Endothelial cell of umbilical vein (primary cell): ENCODE measurements around the gene S100A10. TPM values are rescaled to one million over a fixed set of nuclear protein-coding genes. Genes with fewer than 3 reads are reported as not detected.
A peak's percentile ranks its signal among the peaks of the same experiment; 100 is the strongest.

Source experiments
- BruUV-seq: library from RNA; stranded (reverse); fragments of 400-500 nt; replicated peaks from 2 replicates; lab custom pipeline; 2021; lab: Mats Ljungman, UMichigan
- CTCF ChIA-PET: fragments of 300-600, 350-600 bp; sonication (Branson Sonifier 250); formaldehyde crosslinking; loops from one replicate; lab custom pipeline; 2021; ENCODE audit warnings: antibody characterized with exemption, inconsistent platforms; lab: Charles Lee
- POLR2A ChIA-PET: fragments of 300-600, 350-600 bp; sonication (Branson Sonifier 250); formaldehyde crosslinking; loops from one replicate; lab custom pipeline; 2021; ENCODE audit warnings: antibody characterized with exemption, inconsistent platforms; lab: Charles Lee
- DNase-seq: peaks from one replicate; pipeline ENCODE4 v3.0.0-alpha.2; 2011; ENCODE audit warnings: low read depth, low spot score
- FAIRE-seq: peaks from 2 replicates; lab custom pipeline; 2011; peaks lifted over from hg19 to GRCh38; lab: Jason Lieb, UNC
- H2AFZ ChIP-seq: 2 replicates; pipeline ENCODE4 v1.6.0; 2012; ENCODE audit warnings: low read depth, low read length, control low read depth, inconsistent platforms
- H3K27ac ChIP-seq: 2 replicates; pipeline ENCODE4 v1.5.1; 2011; ENCODE audit warnings: low read depth, mild to moderate bottlenecking, control low read depth, low read length, moderate library complexity; ENCODE audit not compliant: insufficient read depth
- H3K27me3 ChIP-seq, 2 experiments: 2 replicates each; pipeline versions ENCODE4 v1.6.0 to v1.6.1; 2011; ENCODE audit warnings: low read length in 2 of 2, mixed read lengths in 1 of 2; ENCODE audit not compliant: control insufficient read depth in 2 of 2, insufficient read depth in 2 of 2
- H3K36me3 ChIP-seq, 2 experiments: 2 replicates in 1 of 2; 3 replicates in 1 of 2; pipeline ENCODE4 v1.5.1; 2011; ENCODE audit warnings: low read length in 2 of 2, mild to moderate bottlenecking in 1 of 2, moderate library complexity in 1 of 2; ENCODE audit not compliant: control insufficient read depth in 2 of 2, insufficient read depth in 2 of 2; ENCODE audit errors: extremely low read depth in 1 of 2
- H3K4me1 ChIP-seq: 3 replicates; pipeline ENCODE4 v1.5.1; 2011; ENCODE audit warnings: mild to moderate bottlenecking, low read length; ENCODE audit not compliant: control insufficient read depth, insufficient read depth; ENCODE audit errors: extremely low read depth
- H3K4me2 ChIP-seq: 2 replicates; pipeline ENCODE4 v1.6.1; 2011; ENCODE audit warnings: low read length, control low read depth, mixed read lengths; ENCODE audit not compliant: insufficient read depth
- H3K4me3 ChIP-seq, 3 experiments: fragments of 200-600 bp in 1 of 3; sonication (generic), shearing (Covaris generic) in 1 of 3; replicated peaks in 1 of 3; 2 replicates each; pipeline ENCODE4 v1.5.1; 2011 to 2016; ENCODE audit warnings: control low read depth in 3 of 3, low read length in 3 of 3, mild to moderate bottlenecking in 2 of 3, inconsistent platforms in 1 of 3, low read depth in 1 of 3, moderate library complexity in 1 of 3; ENCODE audit not compliant: insufficient read depth in 1 of 3
- H3K79me2 ChIP-seq: 2 replicates; pipeline ENCODE4 v1.6.0; 2012; ENCODE audit warnings: low read length, inconsistent platforms; ENCODE audit not compliant: control insufficient read depth, insufficient read depth
- H3K9ac ChIP-seq: replicated peaks from 2 replicates; pipeline ENCODE3; 2011; ENCODE audit warnings: low read length, control low read depth; ENCODE audit not compliant: insufficient read depth; ENCODE audit errors: extremely low read depth
- H3K9me1 ChIP-seq: replicated peaks from 3 replicates; pipeline ENCODE4 v1.6.0; 2011; ENCODE audit warnings: mild to moderate bottlenecking, low read length; ENCODE audit not compliant: control insufficient read depth, insufficient read depth; ENCODE audit errors: extremely low read depth
- H3K9me3 ChIP-seq: replicated peaks from 2 replicates; pipeline ENCODE4 v1.5.1; 2012; ENCODE audit warnings: low read length, inconsistent platforms; ENCODE audit not compliant: control insufficient read depth, insufficient read depth
- H4K20me1 ChIP-seq: replicated peaks from 2 replicates; pipeline ENCODE3; 2011; ENCODE audit warnings: mild to moderate bottlenecking, low read length; ENCODE audit not compliant: control insufficient read depth, insufficient read depth; ENCODE audit errors: extremely low read depth
- FOS ChIP-seq: IDR thresholded peaks from 2 replicates; pipeline ENCODE4 v1.6.1; 2011; ENCODE audit warnings: mild to moderate bottlenecking, low read length, moderate library complexity, borderline replicate concordance; ENCODE audit not compliant: insufficient read depth
- GATA2 ChIP-seq: IDR thresholded peaks from 2 replicates; pipeline ENCODE4 v1.7.0; 2011; ENCODE audit warnings: low read depth, mild to moderate bottlenecking, moderate library complexity, mixed read lengths, low read length; ENCODE audit not compliant: insufficient read length, insufficient read depth
- JUN ChIP-seq: IDR thresholded peaks from 2 replicates; pipeline ENCODE4 v1.6.1; 2011; ENCODE audit warnings: borderline replicate concordance, low read depth; ENCODE audit not compliant: insufficient read length, insufficient read depth
- MYC ChIP-seq: IDR thresholded peaks from one replicate; pipeline ENCODE4 v1.6.1; 2011; ENCODE audit warnings: mild to moderate bottlenecking, low read depth, low read length
- dilution Hi-C: fragments of 300-500 bp; cut with MboI; formaldehyde crosslinking; loops from one replicate; pipeline ENCODE4 v1.15.0; 2019; ENCODE audit warnings: low sequenced_read_pairs; ENCODE audit not compliant: extremely low pct_ligation_motif_present
- intact Hi-C: fragments of 100-400 bp; cut with micrococcal nuclease; formaldehyde crosslinking; loops from one replicate; pipeline ENCODE4 v1.10.0; 2022
- polyA plus RNA-seq, 4 experiments: library from polyadenylated mRNA; depleted of rRNA in 3 of 4; stranded (reverse) in 3 of 4; unstranded in 1 of 4; fragments of >200 nt; gene quantifications; 2 replicates each; pipeline versions ENCODE4 v1.2.1 to v1.2.3, GENCODE V29; 2011 to 2012; ENCODE audit warnings: missing spikeins in 1 of 4
- total RNA-seq: library from RNA; stranded (reverse); gene quantifications from 2 replicates; pipeline ENCODE4 v1.2.3, GENCODE V29; 2021
- TF ChIP-seq, protein P1 (sequence below): IDR thresholded peaks from 2 replicates; pipeline ENCODE4 v1.6.1; 2011; ENCODE audit not compliant: insufficient read depth, insufficient read length

S100A10 gene
- total and polyA plus RNA-seq, 2 donors (not counting 3 experiments of a cell fraction or from before 2014, with no cell fraction given) = 76.8 to 779 TPM

DNA sequence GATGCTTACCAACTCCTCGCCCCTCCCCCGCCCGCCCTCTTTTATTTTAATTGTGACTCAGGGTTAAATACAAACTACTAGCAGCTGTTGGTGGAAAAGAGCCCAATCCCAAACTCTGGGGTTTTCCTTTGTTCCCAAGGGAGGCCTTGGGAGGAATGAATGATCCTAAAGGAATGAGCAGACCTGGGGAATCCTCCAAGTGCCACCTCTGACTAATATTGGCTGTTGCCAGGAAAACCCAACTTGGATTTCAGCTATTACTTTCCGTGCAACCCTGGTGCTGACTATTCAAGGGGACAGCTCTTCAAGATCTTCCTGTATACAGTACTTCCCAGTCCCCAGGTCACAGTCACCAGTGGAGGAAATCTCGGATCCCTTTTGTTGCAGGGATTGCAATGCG, 1.3 kb upstream of the S100A10 start:
- TF ChIP-seq MYC = no peak
- peak; percentile 45 for TF ChIP-seq FOS
- H3K4me1 ChIP-seq = peaks cover 33% of the 10 kb centered on the region
- dilution Hi-C loops = no loop called here
- DNase-seq (peak; percentile 61), FAIRE-seq (peak; percentile 72)
- no TSS peak for BruUV-seq
- H4K20me1 ChIP-seq = no peaks in the 10 kb centered on the region
- ChIA-PET POLR2A (interaction anchor here (0.9 kb wide), 1 partner anchor 22 kb away, joined by 3 read pairs; no protein-coding TSS in a partner anchor), CTCF (interaction anchor here (0.7 to 19.6 kb wide), 8 partner anchors 18 to 104 kb away, joined by 3 to 572 read pairs (median 4); no protein-coding TSS in a partner anchor)
- no peaks in the 10 kb centered on the region for H3K36me3 ChIP-seq
- peaks cover 34% of the 10 kb centered on the region for H3K79me2 ChIP-seq
- no peak overlapping the region for H3K9ac ChIP-seq
- H2AFZ ChIP-seq = no peak overlapping the region
- intact Hi-C loops = no loop called here
- H3K4me3 ChIP-seq = no peak overlapping the region
- H3K27me3 ChIP-seq = peaks cover 0 to 2% of the 10 kb centered on the region in 2 experiments
- H3K27ac ChIP-seq = no peak overlapping the region
- H3K9me1 ChIP-seq = no peaks in the 10 kb centered on the region
- no peak overlapping the region for H3K4me2 ChIP-seq
- H3K9me3 ChIP-seq = no peaks in the 10 kb centered on the region

DNA sequence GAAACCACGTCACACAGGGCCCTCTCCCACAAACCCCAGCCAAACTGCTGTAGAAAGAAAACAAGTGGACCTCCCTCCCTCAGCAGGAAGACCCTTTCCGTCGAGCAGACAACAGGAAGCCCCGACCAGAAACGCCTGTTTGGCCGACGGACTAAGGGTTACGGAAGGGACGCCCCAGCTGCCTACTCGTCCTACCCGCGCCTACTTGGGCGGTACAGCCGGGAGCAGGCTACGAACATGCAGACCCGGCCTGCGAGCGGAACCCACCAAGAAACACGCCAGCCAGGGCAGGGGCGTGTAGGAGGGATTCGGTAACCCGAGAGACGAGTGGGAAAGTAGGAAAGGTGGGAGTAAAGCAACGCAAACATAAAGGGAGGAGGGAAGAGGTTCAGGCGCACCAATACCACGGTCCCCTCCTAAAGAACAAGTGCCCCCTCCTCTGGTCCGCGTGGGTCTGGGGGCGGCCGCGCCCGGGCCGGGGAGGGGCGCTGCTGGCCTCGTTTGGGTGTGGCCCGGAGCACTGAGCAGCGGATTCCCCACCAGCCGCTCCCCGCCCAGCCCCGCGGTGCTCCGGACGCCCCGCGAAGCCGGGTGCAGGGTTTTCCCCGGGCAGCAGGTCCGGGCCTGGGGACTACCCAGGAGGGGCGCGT, 450 bp downstream of the S100A10 start:
- TF ChIP-seq, protein P1, sequence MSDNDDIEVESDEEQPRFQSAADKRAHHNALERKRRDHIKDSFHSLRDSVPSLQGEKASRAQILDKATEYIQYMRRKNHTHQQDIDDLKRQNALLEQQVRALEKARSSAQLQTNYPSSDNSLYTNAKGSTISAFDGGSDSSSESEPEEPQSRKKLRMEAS = no peak
- TF ChIP-seq JUN = no peak
- no peak for TF ChIP-seq GATA2
- H3K9me1 ChIP-seq = no peaks in the 10 kb centered on the region
- H3K27ac ChIP-seq = peak overlapping the region; percentile 83
- DNase-seq (no peak), FAIRE-seq (peak; percentile 57)
- dilution Hi-C loops (no loop called here), intact Hi-C loops (no loop called here)
- H3K4me2 ChIP-seq = peak overlapping the region; percentile 78
- ChIA-PET POLR2A (interaction anchor here (1.6 to 2.6 kb wide), 2 partner anchors 25 to 59 kb away, joined by 6 to 7 read pairs; no protein-coding TSS in a partner anchor), CTCF (interaction anchor here (1.3 to 19.6 kb wide), 10 partner anchors 8 to 204 kb away, joined by 3 to 572 read pairs (median 6); no protein-coding TSS in a partner anchor)
- H3K4me1 ChIP-seq = peaks cover 50% of the 10 kb centered on the region
- peak overlapping the region; percentile 22 to 70 (median 67) for H3K4me3 ChIP-seq
- peak overlapping the region; percentile 83 for H2AFZ ChIP-seq
- no peaks in the 10 kb centered on the region for H3K27me3 ChIP-seq
- BruUV-seq = TSS peak; percentile 79
- peak overlapping the region; percentile 82 for H3K9ac ChIP-seq
- no peaks in the 10 kb centered on the region for H4K20me1 ChIP-seq
- peaks cover 44% of the 10 kb centered on the region for H3K79me2 ChIP-seq
- no peaks in the 10 kb centered on the region for H3K36me3 ChIP-seq
- H3K9me3 ChIP-seq = no peaks in the 10 kb centered on the region
